ENCODE results near the gene EIF1.

GRCh38 chr17:41718287-41718645 lies 29.6 kb downstream of the EIF1 start:
- TF ChIP-seq EZH2 (IDR thresholded peaks at IDR 0.05; ENCODE audit: borderline replicate concordance, insufficient read depth, low read length, poor library complexity, severe bottlenecking) (no peak), CTCF (IDR thresholded peaks at IDR 0.05; ENCODE audit: poor library complexity, severe bottlenecking) (no peak), EP300 (conservative IDR thresholded peaks at IDR 0.05; ENCODE audit: poor library complexity, severe bottlenecking) (no peak), POLR2AphosphoS5 (IDR thresholded peaks at IDR 0.05) (no peak), REST (IDR thresholded peaks at IDR 0.05; ENCODE audit: borderline replicate concordance) (no peak)
